ENCODE measurements around the gene SULF2.

Gene SULF2

DNA sequence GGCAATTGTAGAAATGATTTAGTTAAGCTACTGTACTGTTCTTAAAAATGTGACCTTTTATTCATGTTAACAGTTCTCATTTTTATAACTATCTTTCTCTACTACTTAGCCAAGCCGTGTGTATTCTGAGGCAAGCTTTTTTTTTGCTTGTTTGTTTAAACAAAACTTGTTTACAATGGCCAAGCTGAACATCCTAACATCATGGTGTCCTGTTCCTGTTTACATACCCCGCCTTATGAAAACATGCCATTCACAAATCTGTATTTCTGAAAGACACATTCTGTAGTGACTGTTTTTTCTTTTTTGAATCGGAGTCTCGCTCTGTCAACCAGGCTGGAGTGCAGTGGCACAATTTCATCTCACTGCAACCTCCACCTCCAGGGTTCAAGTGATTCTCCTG, 142.7 kb downstream of the SULF2 start:
- FAIRE-seq, result no peak

DNA sequence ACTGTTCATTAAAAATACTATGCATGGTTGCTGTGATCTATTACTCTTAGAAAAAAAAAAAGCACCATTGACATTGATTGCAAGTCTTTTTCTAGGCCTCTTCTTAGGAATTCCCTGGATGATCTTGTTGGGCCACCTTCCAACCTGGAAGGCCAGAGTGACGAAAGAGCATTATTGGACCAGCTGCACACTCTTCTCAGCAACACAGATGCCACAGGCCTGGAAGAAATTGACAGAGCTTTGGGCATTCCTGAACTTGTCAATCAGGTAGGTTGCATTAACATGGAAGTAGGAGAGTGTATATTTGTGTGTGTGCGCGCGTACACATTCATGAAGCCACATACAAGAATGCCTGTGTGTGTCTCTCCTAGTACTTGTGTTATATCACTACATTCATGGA, 143.2 kb downstream of the SULF2 start:
- FAIRE-seq, result no peak

GRCh38 chr20:47638851-47639250, 146.4 kb downstream of the SULF2 start:
- no peak for FAIRE-seq

DNA sequence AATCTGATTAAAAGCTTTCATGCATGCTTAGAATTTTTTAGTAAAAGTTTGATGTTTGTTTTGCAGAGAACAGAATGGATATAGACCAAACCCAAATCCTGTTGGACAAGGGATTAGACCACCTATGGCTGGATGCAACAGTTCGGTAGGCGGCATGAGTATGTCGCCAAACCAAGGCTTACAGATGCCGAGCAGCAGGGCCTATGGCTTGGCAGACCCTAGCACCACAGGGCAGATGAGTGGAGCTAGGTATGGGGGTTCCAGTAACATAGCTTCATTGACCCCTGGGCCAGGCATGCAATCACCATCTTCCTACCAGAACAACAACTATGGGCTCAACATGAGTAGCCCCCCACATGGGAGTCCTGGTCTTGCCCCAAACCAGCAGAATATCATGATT, 150.0 kb downstream of the SULF2 start:
- no peak for FAIRE-seq

GRCh38 chr20:47631078-47631477, 154.2 kb downstream of the SULF2 start:
- FAIRE-seq, result no peak

DNA sequence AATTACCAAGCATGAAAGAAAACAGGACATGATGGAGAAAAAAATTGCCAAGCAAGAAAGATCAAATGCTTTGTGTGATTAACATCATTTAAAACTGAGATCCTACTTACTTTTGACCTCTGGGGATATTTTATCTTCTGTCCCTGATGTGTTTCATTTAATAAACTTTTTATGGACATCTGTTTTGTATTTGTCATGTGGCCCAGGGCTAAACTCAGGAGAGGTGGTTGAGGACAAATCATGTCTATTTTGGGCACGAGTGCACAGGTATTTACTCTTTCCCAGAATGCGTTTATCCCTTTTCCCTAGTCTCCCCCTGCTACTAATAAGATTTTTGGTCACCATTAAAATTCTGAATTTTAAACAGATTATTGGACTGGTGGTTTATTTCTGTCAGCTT, 155.4 kb downstream of the SULF2 start:
- FAIRE-seq, result no peak

DNA sequence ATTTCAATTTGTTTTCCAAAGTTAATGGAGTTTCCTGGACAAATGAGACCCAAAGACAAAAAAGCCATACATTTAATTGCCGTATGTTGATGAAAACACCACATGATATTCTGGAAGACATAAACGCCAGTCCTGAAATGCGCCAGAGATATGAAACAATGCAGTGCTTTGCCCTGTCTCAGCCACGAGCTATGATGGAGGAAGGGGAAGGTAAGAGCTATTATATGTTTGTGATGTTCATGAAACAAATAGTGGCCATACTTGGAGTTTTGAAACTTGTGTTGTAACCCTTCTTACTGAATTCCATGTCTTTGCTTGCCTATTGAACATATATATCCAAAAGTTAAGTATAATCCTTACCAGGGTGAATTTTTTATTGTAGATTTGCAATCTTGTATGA, 157.7 kb downstream of the SULF2 start:
- FAIRE-seq, result no peak

DNA sequence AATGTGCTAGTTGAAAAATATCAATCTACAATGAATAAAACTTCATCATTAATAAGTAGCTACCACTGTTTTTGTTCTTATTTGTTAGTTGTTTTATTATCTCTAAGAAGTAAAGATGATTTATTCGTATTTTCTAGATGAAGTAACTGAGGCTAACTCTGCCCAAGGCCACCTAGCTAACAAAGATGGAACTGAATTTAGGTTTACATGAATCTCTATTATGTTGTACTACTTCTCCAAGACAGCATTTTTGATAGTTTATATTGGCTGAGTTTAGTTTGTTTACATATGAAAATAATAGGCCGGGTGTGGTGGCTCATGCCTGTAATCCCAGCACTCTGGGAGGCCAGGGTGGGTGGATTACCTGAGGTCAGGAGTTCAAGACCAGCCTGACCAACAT, 162.1 kb downstream of the SULF2 start:
- no peak for FAIRE-seq

DNA sequence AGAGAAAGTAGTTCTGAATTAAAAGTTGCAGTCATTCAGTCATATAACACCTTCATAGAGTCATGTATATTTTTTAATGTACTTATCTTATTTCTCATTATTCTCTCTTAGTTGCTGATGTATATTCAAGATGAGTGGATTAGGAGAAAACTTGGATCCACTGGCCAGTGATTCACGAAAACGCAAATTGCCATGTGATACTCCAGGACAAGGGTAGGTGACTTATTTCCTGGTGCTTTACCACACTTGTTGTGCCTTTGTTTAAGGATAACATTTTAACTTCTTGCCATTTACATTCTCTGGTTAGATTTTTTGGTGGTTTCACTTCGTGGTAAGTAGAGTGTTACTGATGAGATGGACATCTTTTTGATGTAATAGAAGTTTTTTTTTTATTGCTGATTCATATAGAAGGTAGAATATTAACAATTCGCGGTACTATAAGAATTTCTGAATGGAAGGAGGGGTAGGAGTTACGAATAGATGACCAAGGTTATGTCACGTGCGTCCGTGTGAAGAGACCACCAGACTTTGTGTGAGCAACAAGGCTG, 163.1 kb downstream of the SULF2 start:
- no peak for FAIRE-seq

DNA sequence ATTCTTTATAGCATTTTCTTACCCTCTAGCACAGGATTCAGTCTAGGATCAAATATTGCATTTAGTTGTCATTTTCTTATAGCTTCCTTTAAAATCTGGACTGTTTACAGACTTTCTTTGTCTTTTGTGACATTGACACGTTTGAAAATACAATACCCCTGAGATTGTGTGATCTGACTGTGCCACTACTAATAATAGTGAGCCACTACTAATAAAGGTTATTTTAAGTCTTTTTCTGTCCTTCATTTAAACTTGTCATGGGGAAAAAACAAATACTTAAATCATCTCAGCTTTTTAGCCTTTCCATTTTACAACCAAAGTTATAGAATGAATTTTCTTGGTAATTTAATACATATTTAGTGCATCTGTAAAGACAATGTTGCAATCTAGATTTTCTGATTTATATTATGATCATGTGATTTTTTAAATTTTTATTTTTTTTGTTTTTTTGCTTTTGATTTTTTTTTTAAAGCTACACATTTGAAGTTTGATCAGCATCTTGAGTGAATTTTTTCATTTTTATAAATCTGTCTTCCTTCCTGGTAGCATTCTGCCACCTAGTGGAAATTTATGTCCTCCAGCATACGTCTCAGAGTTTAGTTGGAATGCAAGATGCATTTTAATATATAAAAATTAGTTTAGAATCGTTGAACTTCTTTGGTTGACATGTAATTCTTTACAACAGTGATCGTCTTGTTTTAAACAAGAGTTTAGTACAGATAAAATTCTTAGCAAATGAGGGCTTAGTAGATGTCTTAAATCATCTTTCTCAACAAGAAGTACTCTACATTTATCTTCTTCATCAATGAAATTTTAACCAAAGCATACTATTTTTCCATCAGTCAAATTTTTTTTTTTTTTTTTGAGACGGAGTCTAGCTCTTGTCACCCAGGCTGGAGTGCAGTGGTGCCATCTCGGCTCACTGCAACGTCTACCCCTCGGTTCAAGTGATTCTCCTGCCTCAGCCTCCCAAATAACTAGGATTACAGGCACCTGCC, 164.2 kb downstream of the SULF2 start:
- peak; percentile 71 for FAIRE-seq

- FAIRE-seq, result no peak
Measured at GRCh38 chr20:47618479-47618878, 166.8 kb downstream of the SULF2 start.

DNA sequence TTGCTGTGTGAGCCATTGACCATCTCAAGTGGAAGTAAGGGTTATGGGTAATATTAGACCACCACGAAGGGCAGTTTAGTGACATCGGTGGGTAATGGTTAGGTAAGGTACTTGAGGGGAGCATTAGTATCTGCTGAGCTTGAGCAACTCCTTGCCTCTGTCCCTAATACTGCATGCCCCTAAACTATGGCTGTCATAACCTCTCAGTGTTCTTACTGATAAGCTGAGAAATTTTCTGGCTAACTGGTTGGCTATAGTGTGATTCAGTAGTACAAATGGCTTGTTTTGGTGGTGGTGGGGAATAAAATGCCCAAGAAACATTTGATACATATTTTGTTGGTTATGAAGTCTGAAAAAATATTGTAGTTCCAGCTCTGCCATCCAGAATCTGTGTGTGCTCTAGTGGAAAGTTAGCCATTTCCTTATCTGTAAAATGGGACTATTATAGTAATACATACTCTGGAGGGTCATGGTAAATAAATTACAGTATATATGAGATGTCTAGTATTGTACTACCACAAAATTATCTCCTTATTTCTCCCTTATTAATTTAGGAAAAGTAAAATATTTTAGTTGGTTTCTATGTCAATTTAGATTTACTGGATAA, 170.5 kb downstream of the SULF2 start:
- no peak for FAIRE-seq

- FAIRE-seq, result no peak
Measured at GRCh38 chr20:47612670-47613069, 172.6 kb downstream of the SULF2 start.

GRCh38 chr20:47611785-47612184, 173.5 kb downstream of the SULF2 start:
- FAIRE-seq, result no peak

- FAIRE-seq, result no peak
Measured at GRCh38 chr20:47610945-47611250, 174.4 kb downstream of the SULF2 start.

- FAIRE-seq, result no peak
Measured at GRCh38 chr20:47610247-47610944, 174.9 kb downstream of the SULF2 start.

GRCh38 chr20:47609001-47609400, 176.3 kb downstream of the SULF2 start:
- FAIRE-seq, result no peak
